Panc1 (cell line): ENCODE measurements around the gene LRBA. TPM values are rescaled to one million over a fixed set of nuclear protein-coding genes. Genes with fewer than 3 reads are reported as not detected.

ENCODE experiments used
- ATAC-seq: fragments of 200-7000 bp; cut with Tn5 transposase; 2 replicates; pipeline ENCODE4 v1.9.1; 2020; ENCODE audit warnings: mild to moderate bottlenecking, moderate library complexity
- BruUV-seq: library from RNA; stranded (reverse); fragments of 400-500 nt; replicated peaks from 2 replicates; lab custom pipeline; 2021; lab: Mats Ljungman, UMichigan
- CTCF ChIA-PET: fragments of 300-600 bp; sonication (Branson Sonifier 250); formaldehyde crosslinking; loops from one replicate; lab custom pipeline; 2022; ENCODE audit warnings: antibody characterized with exemption; lab: Charles Lee
- POLR2A ChIA-PET: fragments of 300-600 bp; sonication (Branson Sonifier 250); formaldehyde crosslinking; loops from one replicate; lab custom pipeline; 2022; ENCODE audit warnings: antibody characterized with exemption; lab: Charles Lee
- DNase-seq: peaks from one replicate; pipeline ENCODE4 v3.0.0-alpha.2; 2010; ENCODE audit warnings: low read depth, low spot score
- H3K27ac ChIP-seq: 2 replicates; pipeline ENCODE4 v1.5.1; 2011; ENCODE audit warnings: mild to moderate bottlenecking, low read length, inconsistent platforms
- H3K27me3 ChIP-seq: fragments of 200-500 bp; sonication (Bioruptor generic); 2 replicates; pipeline ENCODE4 v1.6.0; 2014; ENCODE audit warnings: low read length, inconsistent platforms; ENCODE audit not compliant: control insufficient read depth, insufficient read depth
- H3K36me3 ChIP-seq: fragments of 200-500 bp; sonication (Bioruptor generic); 2 replicates; pipeline ENCODE4 v1.5.1; 2014; ENCODE audit warnings: inconsistent platforms, mild to moderate bottlenecking, low read length, moderate library complexity; ENCODE audit not compliant: control insufficient read depth, insufficient read depth
- H3K4me1 ChIP-seq: 2 replicates; pipeline ENCODE4 v1.5.1; 2011; ENCODE audit warnings: inconsistent platforms, mild to moderate bottlenecking, low read length, moderate library complexity; ENCODE audit not compliant: control insufficient read depth, insufficient read depth
- H3K4me3 ChIP-seq, 2 experiments: 2 replicates each; pipeline ENCODE4 v1.5.1; 2011 to 2012; ENCODE audit warnings: low read depth in 2 of 2, low read length in 2 of 2, mild to moderate bottlenecking in 2 of 2, inconsistent platforms in 1 of 2, moderate library complexity in 1 of 2
- H3K9me3 ChIP-seq: fragments of 200-500 bp; sonication (Bioruptor generic); 2 replicates; pipeline ENCODE4 v1.5.1; 2014; ENCODE audit warnings: low read depth, mild to moderate bottlenecking, inconsistent platforms, low read length, moderate library complexity; ENCODE audit not compliant: control insufficient read depth, insufficient read depth
- CTCF ChIP-seq: fragments of 450-650 bp; IDR thresholded peaks from 2 replicates; pipeline ENCODE4 v1.5.1; 2017; ENCODE audit warnings: mild to moderate bottlenecking
- POLR2AphosphoS5 ChIP-seq: IDR thresholded peaks from 2 replicates; pipeline ENCODE4 v1.6.1; 2012; ENCODE audit warnings: mild to moderate bottlenecking, low read depth, low read length, moderate library complexity
- REST ChIP-seq, 2 experiments: IDR thresholded peaks; 2 replicates each; pipeline ENCODE4 v1.6.1; 2011 to 2012; ENCODE audit warnings: low read depth in 2 of 2, control low read depth in 1 of 2, low read length in 1 of 2, mild to moderate bottlenecking in 1 of 2, moderate library complexity in 1 of 2; ENCODE audit not compliant: insufficient read depth in 1 of 2
- SIN3A ChIP-seq: IDR thresholded peaks from 2 replicates; pipeline ENCODE4 v1.6.1; 2012; ENCODE audit warnings: low read depth, mild to moderate bottlenecking, low read length, moderate library complexity, borderline replicate concordance; ENCODE audit not compliant: insufficient read depth
- TCF7L2 ChIP-seq: IDR thresholded peaks from 2 replicates; pipeline ENCODE4 v1.6.1; 2011; ENCODE audit warnings: mild to moderate bottlenecking, low read depth, low read length, inconsistent platforms
- in situ Hi-C: cut with HindIII; loops from 2 replicates; pipeline ENCODE4 v1.10.0; 2016; ENCODE audit warnings: low sequenced_read_pairs, low pct_unique_long_range_greater_than_20kb
- intact Hi-C: fragments of 100-400 bp; cut with micrococcal nuclease; formaldehyde crosslinking; loops from one replicate; pipeline ENCODE4 v1.10.0; 2022; ENCODE audit not compliant: unreplicated experiment
- total RNA-seq: library from RNA; stranded (reverse); gene quantifications from one replicate; pipeline ENCODE4 v1.2.1, GENCODE V29; 2021; ENCODE audit not compliant: unreplicated experiment

Gene LRBA
- total RNA-seq, 1 experiment from 2014 or later: 26.4 TPM

GRCh38 chr4:150682126-150682525 is 333.0 kb downstream of the LRBA start:
- in situ Hi-C loops (no loop called here), intact Hi-C loops (no loop called here)
- ChIA-PET POLR2A (no interaction called here), CTCF (no interaction called here)
- H3K27ac ChIP-seq: no peak overlapping the region
- H3K4me3 ChIP-seq: no peak overlapping the region
- no peak for DNase-seq
- no peaks in the 10 kb centered on the region; the same call in 1 of the 2 replicates for H3K36me3 ChIP-seq
- no peak for ATAC-seq
- no TSS peak for BruUV-seq
- H3K9me3 ChIP-seq: no peaks in the 10 kb centered on the region
- no peak for TF ChIP-seq POLR2AphosphoS5
- no peak for TF ChIP-seq CTCF
- TF ChIP-seq SIN3A: no peak
- no peak for TF ChIP-seq REST (IDR thresholded peaks at IDR 0.05; ENCODE audit: insufficient read depth in 1 of 2, low read depth in 2 of 2, low read length in 1 of 2)
- TF ChIP-seq TCF7L2: no peak
- H3K27me3 ChIP-seq: no peaks in the 10 kb centered on the region
- H3K4me1 ChIP-seq: no peaks in the 10 kb centered on the region; the same call in 1 of the 2 replicates

- DNase-seq (no peak), ATAC-seq (no peak)
- Histone ChIP-seq H3K9me3 (no peaks in the 10 kb centered on the region), H3K4me1 (no peaks in the 10 kb centered on the region; the same call in 1 of the 2 replicates), H3K36me3 (no peaks in the 10 kb centered on the region; the same call in 1 of the 2 replicates), H3K27ac (no peak overlapping the region), H3K27me3 (no peaks in the 10 kb centered on the region), H3K4me3 (no peak overlapping the region)
- no peak for TF ChIP-seq CTCF
- no peak for TF ChIP-seq REST (IDR thresholded peaks at IDR 0.05; ENCODE audit: insufficient read depth in 1 of 2, low read depth in 2 of 2, low read length in 1 of 2)
- TF ChIP-seq POLR2AphosphoS5: no peak
- TF ChIP-seq SIN3A: no peak
- TF ChIP-seq TCF7L2: no peak
- intact Hi-C loops: no loop called here
- ChIA-PET POLR2A (no interaction called here), CTCF (no interaction called here)
- BruUV-seq: no TSS peak
- in situ Hi-C loops: no loop called here
These were observed 334.0 kb downstream of the LRBA start for GRCh38 chr4:150681063-150681462.
